Measurements from ENCODE around the gene ZDHHC12. TPM values are rescaled to one million over a fixed set of nuclear protein-coding genes. Genes with fewer than 3 reads are reported as not detected.
A peak's percentile ranks its signal among the peaks of the same experiment; 100 is the strongest.

The ZDHHC12 gene
- total RNA-seq, 1 donor = 35.1 TPM

DNA sequence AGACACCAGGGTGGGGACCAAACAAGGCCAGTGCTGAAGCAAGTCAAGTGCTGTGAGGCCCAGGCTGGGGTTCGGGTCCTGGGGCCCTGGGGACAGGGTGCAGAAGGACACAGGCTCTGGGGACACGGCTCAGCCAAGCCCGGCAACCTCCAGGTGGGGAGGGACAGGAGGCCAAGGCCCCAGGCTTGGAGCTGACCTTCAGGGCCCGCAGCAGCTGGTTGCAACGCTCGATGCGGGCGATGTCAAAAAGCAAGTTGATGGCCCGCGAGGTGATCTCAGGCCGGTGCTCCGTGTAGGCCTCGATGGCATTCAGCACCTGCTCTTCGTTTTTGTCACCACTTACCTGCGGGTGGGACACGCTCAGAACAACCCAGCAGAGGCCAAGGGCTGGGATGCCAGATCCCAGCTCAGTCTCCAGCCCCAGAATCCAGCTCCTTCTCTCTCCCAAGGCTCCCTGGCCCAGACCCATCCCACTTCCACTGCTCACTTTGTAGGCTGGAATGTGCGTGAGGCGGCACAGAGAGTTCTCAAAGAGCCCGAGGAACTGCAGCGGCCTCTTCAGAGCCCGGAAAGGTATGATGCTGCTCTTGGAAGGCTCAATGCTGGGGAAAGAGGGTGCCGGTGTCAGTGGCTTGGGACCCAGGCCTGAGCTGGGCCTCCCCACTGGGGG is 27.1 kb upstream of the ZDHHC12 start:
- Histone ChIP-seq H3K9me3 (ENCODE audit: low read depth, low read length) (no peaks in the 10 kb centered on the region), H3K4me3 (ENCODE audit: insufficient read depth, low read length) (no peak overlapping the region), H4K20me1 (ENCODE audit: insufficient read depth, low read length) (peaks cover 11% of the 10 kb centered on the region), H3K4me1 (ENCODE audit: insufficient read depth, low read length) (no peaks in the 10 kb centered on the region), H3K36me3 (ENCODE audit: insufficient read depth, low read length) (peaks cover 29% of the 10 kb centered on the region), H3K27me3 (ENCODE audit: insufficient read depth, low read length) (no peaks in the 10 kb centered on the region), H3K79me2 (ENCODE audit: insufficient read depth, low read length) (peaks cover 3% of the 10 kb centered on the region), H3K4me2 (ENCODE audit: insufficient read depth, low read length) (no peak overlapping the region), H3K27ac (ENCODE audit: low read depth, low read length) (no peak overlapping the region), H2AFZ (ENCODE audit: low read length) (no peak overlapping the region)
- DNase-seq (ENCODE audit: insufficient read length, low spot score, missing footprints) = peak; percentile 61
- TF ChIP-seq, protein P1, sequence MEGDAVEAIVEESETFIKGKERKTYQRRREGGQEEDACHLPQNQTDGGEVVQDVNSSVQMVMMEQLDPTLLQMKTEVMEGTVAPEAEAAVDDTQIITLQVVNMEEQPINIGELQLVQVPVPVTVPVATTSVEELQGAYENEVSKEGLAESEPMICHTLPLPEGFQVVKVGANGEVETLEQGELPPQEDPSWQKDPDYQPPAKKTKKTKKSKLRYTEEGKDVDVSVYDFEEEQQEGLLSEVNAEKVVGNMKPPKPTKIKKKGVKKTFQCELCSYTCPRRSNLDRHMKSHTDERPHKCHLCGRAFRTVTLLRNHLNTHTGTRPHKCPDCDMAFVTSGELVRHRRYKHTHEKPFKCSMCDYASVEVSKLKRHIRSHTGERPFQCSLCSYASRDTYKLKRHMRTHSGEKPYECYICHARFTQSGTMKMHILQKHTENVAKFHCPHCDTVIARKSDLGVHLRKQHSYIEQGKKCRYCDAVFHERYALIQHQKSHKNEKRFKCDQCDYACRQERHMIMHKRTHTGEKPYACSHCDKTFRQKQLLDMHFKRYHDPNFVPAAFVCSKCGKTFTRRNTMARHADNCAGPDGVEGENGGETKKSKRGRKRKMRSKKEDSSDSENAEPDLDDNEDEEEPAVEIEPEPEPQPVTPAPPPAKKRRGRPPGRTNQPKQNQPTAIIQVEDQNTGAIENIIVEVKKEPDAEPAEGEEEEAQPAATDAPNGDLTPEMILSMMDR (IDR thresholded peaks at IDR 0.05; ENCODE audit: extremely low read depth, low read depth, low read length) = no peak

DNA sequence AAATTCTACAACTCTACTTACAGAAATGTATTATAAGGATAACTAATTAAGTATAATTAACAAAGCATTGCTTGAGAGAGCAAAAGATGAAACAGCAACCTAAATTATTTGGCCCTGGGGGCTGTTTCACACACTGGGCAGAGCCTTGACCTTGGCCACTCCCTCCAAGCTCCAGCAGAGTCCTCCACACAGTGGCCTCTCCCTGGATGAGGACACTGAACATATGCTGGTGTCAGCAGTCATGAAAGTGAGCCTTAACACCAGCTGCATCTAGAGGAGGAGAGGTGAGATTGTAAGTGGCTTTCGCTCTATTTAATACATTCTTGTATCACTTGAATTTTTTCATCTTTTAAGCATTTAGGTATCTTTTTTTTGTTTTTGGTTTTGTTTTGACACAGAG is 23.3 kb upstream of the ZDHHC12 start:
- Histone ChIP-seq H3K4me3 (ENCODE audit: insufficient read depth, low read length) (no peak overlapping the region), H4K20me1 (ENCODE audit: insufficient read depth, low read length) (no peaks in the 10 kb centered on the region), H3K4me1 (ENCODE audit: insufficient read depth, low read length) (no peaks in the 10 kb centered on the region), H3K36me3 (ENCODE audit: insufficient read depth, low read length) (peaks cover 12% of the 10 kb centered on the region), H3K4me2 (ENCODE audit: insufficient read depth, low read length) (no peak overlapping the region), H3K27me3 (ENCODE audit: insufficient read depth, low read length) (no peaks in the 10 kb centered on the region), H3K9me3 (ENCODE audit: low read depth, low read length) (no peaks in the 10 kb centered on the region), H2AFZ (ENCODE audit: low read length) (no peak overlapping the region), H3K79me2 (ENCODE audit: insufficient read depth, low read length) (no peaks in the 10 kb centered on the region), H3K27ac (ENCODE audit: low read depth, low read length) (no peak overlapping the region)
- DNase-seq (ENCODE audit: insufficient read length, low spot score, missing footprints) = no peak
- TF ChIP-seq, protein P1 (IDR thresholded peaks at IDR 0.05; ENCODE audit: extremely low read depth, low read depth, low read length) = no peak

DNA sequence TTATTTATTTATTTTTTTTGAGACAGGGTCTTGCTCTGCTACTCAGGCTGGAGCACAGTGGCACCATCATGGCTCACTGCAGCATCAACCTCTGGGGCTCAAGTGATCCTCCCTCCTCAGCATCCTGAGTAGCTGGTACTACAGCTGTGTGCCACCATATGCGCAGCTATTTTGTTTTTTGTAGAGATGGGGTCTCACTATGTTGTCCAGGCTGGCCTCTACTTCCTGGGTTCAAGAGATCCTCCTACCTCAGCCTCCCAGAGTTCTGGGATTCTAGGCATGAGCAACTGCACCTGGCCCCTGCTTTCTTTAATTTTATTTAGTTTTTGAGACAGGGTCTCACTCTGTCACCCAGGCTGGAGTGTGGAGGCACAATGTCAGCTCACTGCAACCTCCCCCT is 19.5 kb upstream of the ZDHHC12 start:
- H3K4me1 ChIP-seq (ENCODE audit: insufficient read depth, low read length) = no peaks in the 10 kb centered on the region
- H3K36me3 ChIP-seq (ENCODE audit: insufficient read depth, low read length) = peaks cover 12% of the 10 kb centered on the region
- H3K4me3 ChIP-seq (ENCODE audit: insufficient read depth, low read length) = no peak overlapping the region
- H2AFZ ChIP-seq (ENCODE audit: low read length) = no peak overlapping the region
- no peak for DNase-seq (ENCODE audit: insufficient read length, low spot score, missing footprints)
- H3K4me2 ChIP-seq (ENCODE audit: insufficient read depth, low read length) = no peak overlapping the region
- H3K27me3 ChIP-seq (ENCODE audit: insufficient read depth, low read length) = no peaks in the 10 kb centered on the region
- H3K79me2 ChIP-seq (ENCODE audit: insufficient read depth, low read length) = no peaks in the 10 kb centered on the region
- TF ChIP-seq, protein P1 (IDR thresholded peaks at IDR 0.05; ENCODE audit: extremely low read depth, low read depth, low read length) = no peak
- H3K27ac ChIP-seq (ENCODE audit: low read depth, low read length) = no peak overlapping the region
- no peaks in the 10 kb centered on the region for H4K20me1 ChIP-seq (ENCODE audit: insufficient read depth, low read length)
- H3K9me3 ChIP-seq (ENCODE audit: low read depth, low read length) = no peaks in the 10 kb centered on the region

DNA sequence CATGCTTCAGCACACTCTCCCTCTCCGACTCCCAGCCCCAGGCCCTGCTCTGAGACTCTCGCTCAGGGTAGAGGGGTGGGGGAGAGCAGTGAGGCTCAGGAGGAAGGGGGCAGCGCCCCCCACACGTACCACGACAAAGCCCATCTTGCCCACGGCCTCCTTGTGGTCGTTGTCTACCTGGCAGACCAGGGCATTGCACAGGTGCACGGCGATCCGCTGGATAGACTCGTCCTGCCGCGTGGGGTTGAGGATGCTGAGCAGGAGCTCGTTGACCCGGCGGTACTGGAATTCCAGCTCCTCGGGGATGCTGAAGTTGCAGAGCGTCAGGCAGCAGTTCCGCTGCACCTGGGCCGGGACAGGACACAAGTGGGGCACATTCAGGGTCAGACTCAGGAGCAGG is 18.5 kb upstream of the ZDHHC12 start:
- TF ChIP-seq, protein P1 (IDR thresholded peaks at IDR 0.05; ENCODE audit: extremely low read depth, low read depth, low read length) = no peak
- no peaks in the 10 kb centered on the region for H3K79me2 ChIP-seq (ENCODE audit: insufficient read depth, low read length)

More for the DNA sequence above, 18.5 kb upstream of the ZDHHC12 start:
- Histone ChIP-seq H3K9me3 (ENCODE audit: low read depth, low read length) (no peaks in the 10 kb centered on the region), H3K4me1 (ENCODE audit: insufficient read depth, low read length) (no peaks in the 10 kb centered on the region), H3K4me3 (ENCODE audit: insufficient read depth, low read length) (no peak overlapping the region), H3K36me3 (ENCODE audit: insufficient read depth, low read length) (peaks cover 12% of the 10 kb centered on the region), H4K20me1 (ENCODE audit: insufficient read depth, low read length) (no peaks in the 10 kb centered on the region), H3K4me2 (ENCODE audit: insufficient read depth, low read length) (no peak overlapping the region), H3K27me3 (ENCODE audit: insufficient read depth, low read length) (no peaks in the 10 kb centered on the region), H3K27ac (ENCODE audit: low read depth, low read length) (no peak overlapping the region), H2AFZ (ENCODE audit: low read length) (no peak overlapping the region)
- no peak for DNase-seq (ENCODE audit: insufficient read length, low spot score, missing footprints)
